Myocyte (in vitro differentiated cells): ENCODE data around the gene GALNT14. TPM values are rescaled to one million over a fixed set of nuclear protein-coding genes. Genes with fewer than 3 reads are reported as not detected.
"Not testable (repeated sequence)": the region's sequence is repeated elsewhere in the genome, so short reads cannot be mapped to it uniquely, and the experiment has no call there.

Experiments
- DNase-seq: peaks from one replicate; pipeline ENCODE4 v3.0.0-alpha.2; 2012; ENCODE audit warnings: low read depth
- polyA plus RNA-seq: library from polyadenylated mRNA; unstranded; fragments of >200 nt; gene quantifications from one replicate; pipeline ENCODE4 v1.2.1, GENCODE V29; 2012; ENCODE audit warnings: missing spikeins
- total RNA-seq: library from RNA; depleted of rRNA; stranded (reverse); fragments of >200 nt; gene quantifications from 2 replicates; pipeline ENCODE4 v1.2.3, GENCODE V29; 2014

Gene GALNT14
- not detected in 2 replicates for total RNA-seq
- not detected for polyA plus RNA-seq

- DNase-seq: peak; percentile 4
Measured at GRCh38 chr2:31138037-31138962, at the start of gene GALNT14. Gene GALNT14, minus strand, starts transcription at chr2:31138440. Its CDS starts 354 bp downstream, at chr2:31138086.

GRCh38 chr2:31187166-31187565, 48.9 kb upstream of the GALNT14 start:
- no peak for DNase-seq

GRCh38 chr2:31183973-31184372, 45.7 kb upstream of the GALNT14 start:
- not testable (repeated sequence) for DNase-seq

GRCh38 chr2:31176742-31177141, 38.5 kb upstream of the GALNT14 start:
- DNase-seq: no peak

GRCh38 chr2:31171142-31171541, 32.9 kb upstream of the GALNT14 start:
- DNase-seq: no peak

- peak; percentile 60 for DNase-seq
Measured at GRCh38 chr2:31170071-31170698, 31.9 kb upstream of the GALNT14 start.

- no peak for DNase-seq
Measured at GRCh38 chr2:31168291-31168690, 30.1 kb upstream of the GALNT14 start.

GRCh38 chr2:31166925-31167324, 28.7 kb upstream of the GALNT14 start:
- DNase-seq: no peak

GRCh38 chr2:31163011-31163539, 24.8 kb upstream of the GALNT14 start:
- peak; percentile 63 for DNase-seq

GRCh38 chr2:31161637-31162036, 23.4 kb upstream of the GALNT14 start:
- DNase-seq: no peak

- no peak for DNase-seq
Measured at GRCh38 chr2:31151501-31151900, 13.3 kb upstream of the GALNT14 start.

GRCh38 chr2:31150120-31150670, 12.0 kb upstream of the GALNT14 start:
- DNase-seq: no peak

- peak; percentile 4 for DNase-seq
Measured at GRCh38 chr2:31148514-31148913, 10.3 kb upstream of the GALNT14 start.

GRCh38 chr2:31147645-31148044, 9.4 kb upstream of the GALNT14 start:
- no peak for DNase-seq

- no peak for DNase-seq
Measured at GRCh38 chr2:31142110-31142509, 3.9 kb upstream of the GALNT14 start.

- no peak for DNase-seq
Measured at GRCh38 chr2:31141443-31142085, 3.3 kb upstream of the GALNT14 start.

GRCh38 chr2:31140151-31140550, 1.9 kb upstream of the GALNT14 start:
- DNase-seq: no peak

GRCh38 chr2:31139671-31140070, 1.4 kb upstream of the GALNT14 start:
- DNase-seq: no peak

GRCh38 chr2:31137211-31138036, 816 bp downstream of the GALNT14 start:
- DNase-seq: no peak

- DNase-seq: no peak
Measured at GRCh38 chr2:31136732-31137131, 1.5 kb downstream of the GALNT14 start.
